ENCODE data around the gene R3HCC1L.
"Not testable (repeated sequence)": the region's sequence is repeated elsewhere in the genome, so short reads cannot be mapped to it uniquely, and the experiment has no call there.

R3HCC1L gene

DNA sequence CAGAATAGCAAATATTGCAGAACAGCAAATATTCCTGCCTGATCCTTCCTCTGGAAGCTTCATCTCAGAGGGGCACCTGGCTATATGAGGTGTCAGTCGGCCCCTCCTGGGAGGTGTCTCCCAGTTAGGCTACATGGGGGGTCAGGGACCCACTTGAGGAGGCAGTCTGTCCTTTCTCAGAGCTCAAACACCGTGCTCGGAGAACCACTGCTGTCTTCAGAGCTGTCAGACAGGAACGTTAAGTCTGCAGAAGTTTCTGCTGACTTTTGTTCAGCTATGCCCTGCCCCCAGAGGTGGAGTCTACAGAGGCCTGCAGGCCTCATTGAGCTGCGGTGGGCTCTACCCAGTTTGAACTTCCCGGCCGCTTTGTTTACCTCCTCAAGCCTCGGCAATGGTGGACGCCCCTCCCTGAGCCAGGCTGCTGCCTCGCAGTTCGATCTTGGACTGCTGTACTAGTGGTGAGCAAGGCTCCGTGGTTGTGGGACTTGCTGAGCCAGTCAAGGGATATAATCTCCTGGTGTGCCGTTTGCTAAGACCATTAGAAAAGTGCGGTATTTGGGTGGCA is 48.0 kb downstream of the R3HCC1L start:
- DNase-seq: not testable (repeated sequence)

DNA sequence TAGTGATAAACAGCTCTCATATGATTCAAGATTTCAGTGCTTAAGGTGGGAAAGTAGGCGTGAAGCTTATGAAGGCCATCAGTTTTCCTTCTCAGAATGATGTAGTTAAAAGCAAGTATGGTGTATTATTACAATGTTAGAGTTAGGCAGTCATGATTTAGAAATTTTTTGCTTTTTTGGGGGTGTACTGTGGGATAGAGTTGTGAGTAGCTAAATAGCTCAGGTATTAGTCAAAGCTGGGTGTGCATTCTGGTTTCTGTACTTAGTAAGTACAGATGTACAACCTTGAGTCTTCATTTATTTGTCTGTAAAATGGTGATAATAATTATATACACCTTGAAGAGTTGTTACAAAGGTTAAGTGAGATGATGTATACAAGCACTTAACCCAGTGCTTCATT is 52.2 kb downstream of the R3HCC1L start:
- peak; percentile 24 for DNase-seq

DNA sequence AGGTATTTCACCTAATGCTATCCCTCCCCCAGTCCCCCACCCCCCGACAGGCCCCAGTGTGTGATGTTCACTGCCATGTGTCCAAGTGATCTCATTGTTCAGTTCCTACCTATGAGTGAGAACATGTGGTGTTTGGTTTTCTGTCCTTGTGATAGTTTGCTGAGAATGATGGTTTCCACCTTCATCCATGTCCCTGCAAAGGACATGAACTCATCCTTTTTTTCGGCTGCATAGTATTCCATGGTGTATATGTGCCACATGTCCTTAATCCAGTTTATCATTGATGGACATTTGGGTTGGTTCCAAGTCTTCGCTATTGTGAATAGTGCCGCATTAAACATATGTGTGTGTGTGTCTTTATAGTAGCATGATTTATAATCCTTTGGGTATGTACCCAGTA is 56.3 kb downstream of the R3HCC1L start:
- not testable (repeated sequence) for DNase-seq

DNA sequence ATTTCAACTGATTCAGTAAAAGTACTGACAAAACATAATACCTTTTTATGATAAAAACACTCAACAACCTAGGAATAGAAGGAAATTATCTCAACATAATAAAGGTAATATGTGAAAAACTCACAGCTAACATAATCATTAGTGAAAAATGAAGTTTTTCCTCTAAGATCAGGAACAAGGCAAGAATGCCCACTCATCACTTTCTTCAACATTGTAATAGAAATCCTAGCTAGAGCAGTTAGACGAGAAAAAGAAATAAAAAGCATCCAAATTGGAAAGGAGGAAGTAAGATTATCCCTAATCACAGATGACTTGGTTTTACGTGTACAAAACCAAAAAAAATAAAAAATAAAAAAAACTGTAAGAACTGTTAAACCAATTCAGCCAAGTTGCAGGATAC is 58.6 kb downstream of the R3HCC1L start:
- DNase-seq: no peak

DNA sequence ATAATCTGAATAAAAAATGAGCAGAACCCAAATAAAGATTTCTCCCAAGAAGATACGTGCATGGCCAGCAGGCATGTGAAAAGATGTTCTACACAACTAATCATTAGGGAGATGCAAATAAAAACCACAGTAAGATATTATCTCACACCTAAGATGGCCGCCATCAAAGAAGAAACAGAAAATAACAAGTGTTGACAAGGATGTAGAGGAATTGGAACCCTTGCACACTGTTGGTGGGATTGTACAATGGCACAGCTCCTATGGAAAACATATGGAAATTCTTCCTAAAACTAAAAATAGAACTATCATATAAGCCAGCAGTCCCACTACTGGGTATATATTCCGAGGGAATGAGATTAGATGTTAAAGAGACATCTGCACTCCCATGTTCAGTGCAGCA is 60.2 kb downstream of the R3HCC1L start:
- no peak for DNase-seq

DNA sequence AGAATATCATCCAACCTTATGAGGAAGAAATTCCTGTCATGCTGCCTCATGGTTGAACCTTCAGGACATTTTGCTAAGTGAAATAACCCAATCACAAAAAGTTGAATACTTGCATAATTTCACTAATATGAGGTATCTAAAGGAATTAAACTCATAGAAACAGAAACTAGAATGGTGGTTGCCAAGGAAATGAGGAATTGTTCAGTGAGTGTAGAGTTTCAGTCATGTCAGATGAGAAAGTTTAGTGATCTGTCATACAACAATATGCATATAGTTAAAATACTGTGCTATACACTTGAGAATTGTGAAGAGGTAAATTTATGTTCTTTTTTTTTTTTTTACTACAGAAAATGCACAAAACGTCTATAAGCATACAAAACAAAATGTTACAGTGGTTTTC is 60.7 kb downstream of the R3HCC1L start:
- peak; percentile 13 for DNase-seq

DNA sequence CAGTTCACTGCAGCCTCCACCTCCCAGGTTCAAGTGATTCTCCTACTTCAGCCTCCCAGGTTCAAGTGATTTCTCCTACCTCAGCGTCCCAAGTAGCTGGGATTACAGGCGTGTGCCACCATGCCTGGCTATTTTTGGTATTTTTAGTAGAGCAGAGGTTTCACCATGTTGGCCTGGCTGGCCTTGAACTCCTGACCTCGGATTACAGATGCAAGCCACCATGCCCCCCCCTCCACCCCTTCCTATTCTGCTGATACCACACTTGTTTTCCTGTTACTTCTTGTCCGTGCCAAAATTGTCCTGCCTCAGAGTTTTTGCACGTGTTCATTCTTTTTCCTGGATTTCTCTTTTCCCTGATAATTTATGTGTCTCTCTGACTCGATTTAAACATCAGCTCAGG is 62.5 kb downstream of the R3HCC1L start:
- DNase-seq: no peak

DNA sequence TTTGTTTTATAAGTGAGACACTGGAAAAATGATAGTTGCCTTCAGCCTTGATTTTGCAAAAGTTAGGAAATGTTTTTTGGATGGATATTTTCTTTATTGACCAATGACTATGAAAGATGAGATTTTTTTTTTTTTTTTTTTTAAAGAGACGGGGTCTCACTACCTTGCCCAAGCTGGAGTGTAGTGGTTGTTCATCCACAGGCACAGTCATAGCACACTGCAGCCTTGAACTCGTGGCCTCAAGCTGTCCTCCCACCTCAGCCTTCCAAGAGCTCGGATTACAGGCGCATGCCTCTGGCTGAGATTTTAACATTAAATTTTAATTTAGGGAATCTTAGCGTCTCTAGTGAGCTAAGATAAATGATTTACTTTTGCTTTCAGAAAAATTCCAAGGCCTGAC is 67.3 kb downstream of the R3HCC1L start:
- DNase-seq: no peak

DNA sequence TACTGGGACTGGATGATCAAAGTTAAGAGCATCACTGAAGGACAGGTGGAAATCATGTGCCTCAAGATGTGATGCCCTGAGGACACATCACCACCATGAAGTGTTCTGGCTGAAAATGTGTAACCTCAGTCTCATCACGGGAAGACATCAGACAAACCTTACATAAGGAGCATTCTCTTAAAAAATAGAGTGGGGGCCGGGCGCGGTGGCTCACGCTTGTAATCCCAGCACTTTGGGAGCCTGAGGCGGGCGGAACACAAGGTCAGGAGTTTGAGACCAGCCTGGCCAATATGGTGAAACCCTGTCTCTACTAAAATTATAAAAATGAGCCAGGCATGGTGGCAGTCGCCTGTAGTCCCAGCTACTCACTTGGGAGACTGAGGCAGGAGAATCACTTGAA is 67.9 kb downstream of the R3HCC1L start:
- no peak for DNase-seq

DNA sequence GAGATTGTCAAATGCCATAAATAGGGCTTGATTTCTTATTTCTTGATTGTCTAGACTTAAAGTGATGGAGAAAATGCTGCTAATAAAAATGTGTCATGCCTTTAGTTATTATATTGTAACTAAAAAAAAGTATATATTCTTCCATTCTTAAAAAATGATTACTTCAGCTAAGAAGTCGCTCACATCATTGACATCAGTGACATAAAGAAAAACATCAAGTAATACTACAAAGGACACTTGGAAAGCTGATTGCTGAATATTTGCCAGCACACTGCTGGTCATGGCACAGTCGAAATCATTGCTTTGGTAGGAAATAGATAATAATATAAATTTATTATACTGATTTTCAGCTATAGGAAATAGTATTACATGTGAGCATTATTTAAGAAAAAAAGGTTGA is 70.9 kb downstream of the R3HCC1L start:
- no peak for DNase-seq

DNA sequence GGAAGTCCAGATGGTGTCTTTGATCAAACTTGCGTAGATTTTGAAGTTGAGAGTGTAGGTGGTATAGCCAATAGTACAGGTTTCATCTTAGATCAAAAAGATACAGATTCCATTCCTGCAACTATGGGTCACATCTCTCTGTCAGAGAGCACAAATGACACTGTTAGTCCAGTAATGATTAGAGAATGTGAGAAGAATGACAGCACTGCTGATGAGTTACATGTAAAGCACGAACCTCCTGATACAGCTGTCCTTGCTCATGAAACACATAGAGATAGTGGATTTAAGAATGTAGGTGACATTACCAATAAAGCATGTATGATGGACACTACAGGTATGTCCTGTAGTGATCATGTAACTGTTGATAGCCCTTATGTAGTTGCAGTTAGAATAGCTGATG is 74.5 kb downstream of the R3HCC1L start:
- DNase-seq: no peak

DNA sequence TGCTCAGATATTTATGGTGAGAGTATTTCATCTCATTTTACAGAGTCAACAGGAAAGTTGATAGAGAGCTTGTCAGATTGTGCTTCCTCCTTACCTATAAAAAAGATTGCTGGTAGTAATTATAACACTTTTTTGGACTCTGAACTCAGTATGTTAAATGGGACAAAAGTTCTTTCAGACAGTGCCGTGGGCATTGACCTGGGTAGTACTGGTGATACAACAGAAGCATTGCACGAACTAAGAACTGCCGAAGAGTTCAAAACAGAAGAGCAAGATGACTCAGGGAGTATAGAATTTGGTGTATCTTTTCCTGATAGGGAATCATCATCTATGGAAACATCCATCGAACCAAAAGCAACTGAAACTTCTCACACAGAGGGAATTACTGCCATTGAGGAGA is 75.0 kb downstream of the R3HCC1L start:
- no peak for DNase-seq

DNA sequence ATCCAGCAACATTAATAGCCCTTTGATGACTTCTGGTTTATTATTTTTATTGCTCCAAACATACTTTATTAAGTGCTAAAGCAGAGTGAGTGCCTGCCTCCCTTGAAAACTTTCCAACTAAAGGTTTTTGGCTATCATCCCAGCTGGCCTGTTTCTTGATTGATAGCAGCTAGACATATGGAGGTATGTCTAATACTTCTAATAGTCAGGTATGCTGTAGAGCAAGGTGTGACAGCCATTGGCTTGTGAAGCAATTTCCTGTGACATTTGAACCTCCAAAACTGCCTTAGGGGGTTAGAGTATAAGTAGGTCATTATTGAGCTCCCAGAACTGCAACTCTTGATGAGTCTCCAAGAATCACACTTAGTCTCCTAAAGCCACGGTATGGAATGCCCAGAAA is 77.7 kb downstream of the R3HCC1L start:
- DNase-seq: no peak

DNA sequence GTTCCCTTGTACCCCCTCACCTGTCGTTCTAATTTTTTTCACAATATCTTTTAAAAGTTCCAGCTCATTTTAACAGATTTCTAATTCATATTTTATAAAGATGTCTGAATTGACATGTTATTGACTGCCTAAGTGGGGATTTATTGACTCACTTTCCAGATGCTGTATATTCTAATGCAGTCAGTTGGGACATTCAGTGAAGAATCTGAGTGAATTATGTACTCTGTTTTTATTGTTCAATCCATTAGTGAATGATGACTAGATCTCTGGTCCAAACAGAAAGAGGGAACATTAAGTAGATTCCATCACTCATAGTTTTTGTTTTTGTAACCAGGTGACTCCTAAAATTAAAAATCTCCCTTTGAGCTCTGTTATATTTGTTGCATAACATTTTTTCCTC is 79.3 kb downstream of the R3HCC1L start:
- no peak for DNase-seq

DNA sequence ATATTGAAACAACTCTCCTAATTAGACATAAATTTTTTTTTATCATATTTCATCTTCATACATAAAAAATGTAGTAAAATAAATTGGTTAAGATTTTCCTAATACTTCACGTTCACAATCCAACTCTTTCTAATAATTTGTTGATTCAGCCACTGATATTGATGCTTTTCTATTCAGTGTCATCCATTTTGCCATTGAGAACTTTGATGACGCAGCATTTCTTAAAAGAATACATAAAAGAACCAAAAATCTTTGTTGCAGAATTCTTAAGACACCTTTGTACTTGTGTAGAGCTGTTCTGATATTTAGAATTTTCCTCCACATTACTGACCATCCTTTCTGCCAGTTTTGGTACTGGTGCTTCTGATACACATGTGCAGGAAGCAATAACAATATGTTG is 80.9 kb downstream of the R3HCC1L start:
- DNase-seq: no peak

DNA sequence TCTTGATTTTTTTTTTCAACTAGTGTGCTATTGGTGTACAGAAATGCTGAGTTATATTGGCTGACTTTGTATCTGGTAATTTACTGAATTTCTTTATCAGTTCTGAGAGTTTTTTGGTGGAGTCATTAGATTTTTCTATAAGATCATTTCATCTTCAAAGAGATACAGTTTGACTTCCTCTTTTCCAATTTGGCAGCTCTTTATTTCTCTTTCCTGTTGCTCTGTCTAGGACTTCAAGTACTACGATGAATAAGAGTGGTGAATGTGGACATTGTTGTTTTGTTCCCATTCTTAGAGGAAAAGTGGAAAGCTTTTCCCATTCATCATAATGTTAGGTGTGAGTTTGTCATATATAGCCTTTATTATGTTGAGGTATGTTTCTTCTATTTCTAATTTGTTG is 83.3 kb downstream of the R3HCC1L start:
- no peak for DNase-seq

DNA sequence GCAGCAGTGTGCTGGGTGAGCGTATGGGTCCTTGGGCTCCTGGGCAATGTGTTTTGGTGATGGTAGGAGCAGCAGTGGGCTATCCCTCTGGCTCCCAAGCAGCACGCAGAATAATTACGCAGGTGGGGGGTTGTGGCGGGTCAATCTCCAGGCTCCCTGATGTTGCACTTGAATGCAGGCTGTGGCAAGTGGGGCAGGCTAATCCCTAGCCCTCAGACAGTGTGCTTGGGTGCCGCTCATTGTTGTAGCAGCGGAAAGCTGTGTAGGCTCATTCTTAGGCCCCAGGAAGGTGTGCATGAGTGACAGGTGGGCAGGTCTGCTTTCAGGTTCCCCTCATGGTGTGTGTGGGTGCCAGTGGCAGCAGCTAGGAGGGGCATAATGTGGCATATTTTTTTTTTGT is 89.4 kb downstream of the R3HCC1L start:
- no peak for DNase-seq

DNA sequence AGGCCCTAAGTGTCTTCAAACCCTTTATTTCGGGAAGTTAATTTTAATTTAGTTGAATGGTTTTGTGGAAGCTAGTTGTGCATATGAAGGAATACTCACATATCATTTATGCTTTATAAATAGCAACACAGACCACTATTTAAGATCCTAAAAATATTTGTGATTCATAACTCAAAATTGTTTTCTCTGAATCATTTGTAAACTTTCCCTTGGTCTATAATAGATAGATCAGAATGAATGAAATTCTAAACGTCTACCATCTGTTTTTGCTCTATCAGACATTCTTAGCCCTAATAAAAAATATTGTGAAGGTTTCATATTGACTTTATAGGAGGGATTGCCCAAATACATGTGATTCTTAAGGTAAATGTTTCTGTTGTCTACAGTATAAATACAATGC is 90.1 kb downstream of the R3HCC1L start:
- DNase-seq: peak; percentile 50

DNA sequence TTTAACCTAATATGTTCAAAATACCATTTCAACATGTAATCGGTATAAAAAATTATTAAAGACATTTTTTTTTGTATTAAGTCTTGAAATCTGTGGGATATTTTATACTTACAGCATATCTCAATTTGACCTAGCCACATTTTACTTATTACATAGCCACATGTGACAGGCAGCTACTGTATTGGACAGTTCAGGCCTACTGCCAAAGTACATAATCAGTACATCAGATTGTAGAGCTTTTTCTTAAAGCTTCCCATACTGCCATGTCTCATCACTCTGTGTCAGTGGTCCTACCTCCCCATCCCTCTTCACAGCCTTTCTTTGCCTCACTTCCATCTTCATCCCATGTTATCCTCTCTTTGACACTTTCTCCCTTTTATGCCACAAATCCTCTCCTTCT is 90.5 kb downstream of the R3HCC1L start:
- DNase-seq: peak; percentile 47

DNA sequence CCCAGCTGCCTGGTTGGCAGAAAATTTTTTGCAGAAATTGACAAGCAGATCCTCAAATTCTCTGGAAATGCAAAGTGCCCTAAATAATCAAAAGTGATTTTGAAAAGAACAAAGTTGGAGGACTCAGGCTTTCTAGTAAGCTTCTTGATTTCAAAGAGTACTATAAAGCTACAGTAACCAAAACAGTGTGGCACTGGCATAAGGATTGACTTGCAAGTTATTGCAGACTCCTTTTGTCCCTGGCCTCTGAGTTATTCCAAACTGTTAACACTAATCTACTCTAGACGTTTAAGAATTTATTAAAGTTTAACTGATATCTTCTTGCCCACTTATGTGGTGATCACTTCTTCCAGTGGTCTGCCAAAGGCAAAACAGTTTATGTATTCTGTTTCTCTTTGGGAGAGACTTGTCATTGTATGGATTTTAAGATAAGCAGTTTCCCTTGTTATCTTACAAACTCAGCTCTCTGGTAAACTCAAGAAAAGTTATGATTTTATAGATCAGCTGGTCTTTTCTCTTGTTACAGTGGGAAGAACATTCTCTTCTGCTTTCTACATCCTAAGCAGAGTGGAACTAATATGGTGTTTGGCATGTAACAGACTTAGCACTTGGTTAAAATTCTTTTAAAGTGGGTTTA is 92.2 kb downstream of the R3HCC1L start:
- DNase-seq: no peak

DNA sequence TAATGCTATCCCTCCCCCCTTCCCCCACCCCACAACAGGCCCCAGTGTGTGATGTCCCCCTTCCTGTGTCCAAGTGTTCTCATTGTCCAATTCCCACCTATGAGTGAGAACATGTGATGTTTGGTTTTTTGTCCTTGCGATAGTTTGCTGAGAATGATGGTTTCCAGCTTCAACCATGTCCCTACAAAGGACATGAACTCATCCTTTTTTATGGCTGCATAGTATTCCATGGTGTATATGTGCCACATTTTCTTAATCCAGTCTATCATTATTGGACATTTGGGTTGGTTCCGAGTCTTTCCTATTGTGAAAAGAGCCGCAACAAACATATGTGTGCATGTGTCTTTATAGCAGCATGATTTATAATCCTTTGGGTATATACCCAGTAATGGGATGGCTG is 93.3 kb downstream of the R3HCC1L start:
- not testable (repeated sequence) for DNase-seq

DNA sequence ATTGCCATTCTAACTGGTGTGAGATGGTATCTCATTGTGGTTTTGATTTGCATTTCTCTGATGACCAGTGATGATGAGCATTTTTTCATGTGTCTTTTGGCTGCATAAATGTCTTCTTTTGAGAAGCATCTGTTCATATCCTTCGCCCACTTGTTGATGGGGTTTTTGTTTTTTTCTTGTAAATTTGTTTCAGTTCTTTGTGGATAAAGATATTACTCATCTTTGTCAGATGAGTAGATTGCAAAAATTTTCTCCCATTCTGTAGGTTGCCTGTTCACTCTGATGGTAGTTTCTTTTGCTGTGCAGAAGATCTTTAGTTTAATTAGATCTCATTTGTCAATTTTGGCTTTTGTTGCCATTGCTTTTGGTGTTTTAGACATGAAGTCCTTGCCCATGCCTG is 93.8 kb downstream of the R3HCC1L start:
- not testable (repeated sequence) for DNase-seq

DNA sequence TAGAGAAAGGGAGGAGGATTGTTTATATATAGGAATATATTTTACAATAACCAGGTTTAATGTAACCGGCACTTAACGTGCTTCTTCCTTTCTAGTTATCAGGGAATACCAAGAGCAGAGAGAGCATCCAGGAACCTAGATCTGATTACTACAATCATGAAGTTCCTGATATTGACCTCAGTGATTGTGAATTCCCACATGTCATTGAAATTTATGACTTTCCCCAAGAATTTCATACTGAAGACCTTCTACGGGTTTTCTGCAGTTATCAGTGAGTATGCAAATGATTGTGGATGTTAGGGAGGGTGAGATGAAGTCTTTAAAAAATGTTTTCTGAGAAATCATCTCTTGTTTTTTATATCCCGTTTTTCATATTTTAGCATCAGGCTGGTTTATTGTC is 97.0 kb downstream of the R3HCC1L start:
- DNase-seq: no peak

DNA sequence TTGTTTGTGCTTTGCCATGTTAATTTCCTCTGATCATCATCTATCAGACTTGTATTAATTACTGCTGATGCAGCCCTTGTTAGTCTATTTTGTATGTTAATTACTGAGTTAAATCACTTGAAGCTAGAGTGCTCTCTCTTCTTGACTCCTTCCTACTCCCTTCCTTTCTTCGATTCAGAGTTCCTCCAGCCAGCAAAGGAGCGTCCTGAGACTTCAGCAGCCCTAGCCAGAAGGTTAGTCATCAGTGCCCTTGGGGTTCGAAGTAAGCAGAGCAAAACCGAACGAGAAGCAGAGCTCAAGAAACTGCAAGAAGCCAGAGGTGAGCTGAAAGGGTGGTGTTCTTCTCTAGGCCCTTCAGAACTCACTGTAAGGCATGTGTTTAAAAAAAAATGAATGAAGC is 101.4 kb downstream of the R3HCC1L start:
- peak; percentile 8 for DNase-seq

DNA sequence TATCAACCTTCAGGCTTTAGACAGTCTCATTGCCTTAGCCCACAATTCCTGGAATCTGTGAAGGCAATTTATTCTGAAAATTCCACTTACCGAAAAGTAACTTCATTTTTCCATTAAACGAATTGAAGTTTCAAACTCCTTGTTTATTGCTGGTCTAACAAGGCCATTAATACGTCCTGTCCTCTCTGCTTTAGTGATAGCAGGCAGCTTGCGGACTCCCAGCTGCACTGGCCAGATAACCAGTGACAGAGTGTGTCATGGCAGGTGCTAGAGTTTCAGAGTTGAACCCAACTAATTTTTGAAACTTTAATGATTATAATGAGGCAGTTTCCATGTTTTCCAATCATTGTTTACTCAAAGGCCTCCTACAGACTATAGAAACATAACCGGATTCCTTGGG is 102.4 kb downstream of the R3HCC1L start:
- no peak for DNase-seq

All from fibroblast of upper back skin (primary cell).